Bronchial epithelial cell (primary cell): ENCODE measurements around the gene DNAJC4. TPM values are rescaled to one million over a fixed set of nuclear protein-coding genes. Genes with fewer than 3 reads are reported as not detected.

Experiments used
- DNase-seq: peaks from one replicate; pipeline ENCODE4 v3.0.0-alpha.2; 2010; ENCODE audit warnings: low read depth
- FAIRE-seq: peaks from 2 replicates; lab custom pipeline; 2011; peaks lifted over from hg19 to GRCh38; lab: Jason Lieb, UNC
- H3K27me3 ChIP-seq: 2 replicates; pipeline ENCODE4 v1.5.1; 2011; ENCODE audit warnings: low read length; ENCODE audit not compliant: control insufficient read depth, insufficient read depth
- H3K36me3 ChIP-seq: 2 replicates; pipeline ENCODE4 v1.5.1; 2011; ENCODE audit warnings: low read length; ENCODE audit not compliant: control insufficient read depth, insufficient read depth
- H3K4me3 ChIP-seq: 2 replicates; pipeline ENCODE4 v1.5.1; 2011; ENCODE audit warnings: mild to moderate bottlenecking, low read depth, low read length, control low read depth
- total RNA-seq: library from RNA; depleted of rRNA; stranded (reverse); fragments of >200 nt; gene quantifications from 2 replicates; pipeline ENCODE4 v1.2.1, GENCODE V29; 2014
- TF ChIP-seq, protein P1 (sequence below): IDR thresholded peaks from 2 replicates; pipeline ENCODE4 v1.5.1; 2011; ENCODE audit warnings: mild to moderate bottlenecking, moderate library complexity, low read length, control low read depth, inconsistent platforms; ENCODE audit not compliant: insufficient read depth, severe bottlenecking

The DNAJC4 gene
- total RNA-seq, 1 donor from 2014 or later, result 3.4 TPM

GRCh38 chr11:64262271-64263002 is 32.1 kb downstream of the DNAJC4 start:
- Histone ChIP-seq H3K36me3 (peaks cover 61% of the 10 kb centered on the region), H3K4me3 (no peak overlapping the region), H3K27me3 (no peaks in the 10 kb centered on the region)
- FAIRE-seq (no peak), DNase-seq (no peak)
- TF ChIP-seq, protein P1, sequence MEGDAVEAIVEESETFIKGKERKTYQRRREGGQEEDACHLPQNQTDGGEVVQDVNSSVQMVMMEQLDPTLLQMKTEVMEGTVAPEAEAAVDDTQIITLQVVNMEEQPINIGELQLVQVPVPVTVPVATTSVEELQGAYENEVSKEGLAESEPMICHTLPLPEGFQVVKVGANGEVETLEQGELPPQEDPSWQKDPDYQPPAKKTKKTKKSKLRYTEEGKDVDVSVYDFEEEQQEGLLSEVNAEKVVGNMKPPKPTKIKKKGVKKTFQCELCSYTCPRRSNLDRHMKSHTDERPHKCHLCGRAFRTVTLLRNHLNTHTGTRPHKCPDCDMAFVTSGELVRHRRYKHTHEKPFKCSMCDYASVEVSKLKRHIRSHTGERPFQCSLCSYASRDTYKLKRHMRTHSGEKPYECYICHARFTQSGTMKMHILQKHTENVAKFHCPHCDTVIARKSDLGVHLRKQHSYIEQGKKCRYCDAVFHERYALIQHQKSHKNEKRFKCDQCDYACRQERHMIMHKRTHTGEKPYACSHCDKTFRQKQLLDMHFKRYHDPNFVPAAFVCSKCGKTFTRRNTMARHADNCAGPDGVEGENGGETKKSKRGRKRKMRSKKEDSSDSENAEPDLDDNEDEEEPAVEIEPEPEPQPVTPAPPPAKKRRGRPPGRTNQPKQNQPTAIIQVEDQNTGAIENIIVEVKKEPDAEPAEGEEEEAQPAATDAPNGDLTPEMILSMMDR, result no peak

GRCh38 chr11:64263021-64263946 is 32.9 kb downstream of the DNAJC4 start:
- DNase-seq (peak; percentile 62), FAIRE-seq (no peak)
- H3K36me3 ChIP-seq, result peaks cover 59% of the 10 kb centered on the region
- TF ChIP-seq, protein P1, result no peak
- H3K27me3 ChIP-seq, result no peaks in the 10 kb centered on the region
- no peak overlapping the region for H3K4me3 ChIP-seq

DNA sequence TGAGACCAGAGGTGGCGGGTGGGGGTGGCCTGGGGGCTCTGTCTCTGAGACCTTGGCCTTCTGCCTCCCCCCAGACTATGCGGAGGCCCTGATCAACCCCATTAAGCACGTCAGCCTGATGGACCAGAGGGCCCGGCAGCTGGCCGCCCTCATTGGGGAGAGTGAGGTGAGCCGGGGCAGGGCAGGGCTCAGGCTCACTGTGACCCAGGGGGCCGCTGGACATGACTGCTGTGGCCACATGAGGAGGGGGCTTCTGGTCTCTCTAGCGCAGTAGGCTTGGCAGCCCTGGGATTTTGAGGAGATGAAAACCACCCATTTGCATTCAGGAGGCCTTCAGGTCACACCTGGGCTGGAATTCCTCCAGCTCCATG is 33.6 kb downstream of the DNAJC4 start:
- no peak for DNase-seq
- TF ChIP-seq, protein P1, result no peak
- H3K36me3 ChIP-seq, result peaks cover 56% of the 10 kb centered on the region
- no peak for FAIRE-seq
- H3K27me3 ChIP-seq, result no peaks in the 10 kb centered on the region
- H3K4me3 ChIP-seq, result no peak overlapping the region

DNA sequence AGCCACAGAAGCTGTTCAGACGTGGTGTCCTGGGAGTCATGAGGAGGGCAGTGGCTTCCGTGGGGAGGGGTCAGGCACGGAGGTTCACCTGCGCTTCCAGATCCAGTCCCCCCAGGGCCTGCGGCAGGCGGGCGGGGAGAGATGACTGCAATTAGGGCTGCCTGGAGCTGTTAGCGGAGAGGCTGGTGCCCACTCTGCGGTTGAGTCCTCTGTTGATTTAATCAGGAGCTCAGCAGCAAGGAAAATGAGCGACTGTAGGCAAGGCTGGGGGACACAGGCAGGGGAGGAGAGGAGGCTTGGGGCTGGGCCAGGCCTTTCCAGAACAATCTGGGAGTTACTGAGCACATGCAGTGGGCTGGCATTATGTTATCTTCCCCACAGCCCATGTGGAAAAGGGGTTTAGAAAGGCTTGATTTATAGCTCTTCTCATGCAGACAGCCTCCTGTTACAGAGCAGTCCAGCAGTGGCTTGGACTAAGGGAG is 34.1 kb downstream of the DNAJC4 start:
- TF ChIP-seq, protein P1, result no peak
- H3K4me3 ChIP-seq, result no peak overlapping the region
- no peaks in the 10 kb centered on the region for H3K27me3 ChIP-seq
- FAIRE-seq (no peak), DNase-seq (no peak)
- H3K36me3 ChIP-seq, result peaks cover 51% of the 10 kb centered on the region

- FAIRE-seq, result no peak
These were observed 35.1 kb downstream of the DNAJC4 start for GRCh38 chr11:64265176-64266160.

More at GRCh38 chr11:64265176-64266160, 35.1 kb downstream of the DNAJC4 start:
- TF ChIP-seq, protein P1, result no peak
- Histone ChIP-seq H3K4me3 (no peak overlapping the region), H3K27me3 (no peaks in the 10 kb centered on the region), H3K36me3 (peaks cover 47% of the 10 kb centered on the region)
- DNase-seq, result no peak
